Urinary bladder (tissue), 4 donors: ENCODE measurements around the gene HOXD11. TPM values are rescaled to one million over a fixed set of nuclear protein-coding genes. Genes with fewer than 3 reads are reported as not detected.
A peak's percentile ranks its signal among the peaks of the same experiment; 100 is the strongest.

Experiments
- DNase-seq: peaks from one replicate; pipeline ENCODE4 v3.0.0-alpha.2; 2015; ENCODE audit errors: extremely low spot score
- H3K27ac ChIP-seq: one replicate; pipeline ENCODE4 v1.5.1; 2013; ENCODE audit warnings: low read depth, mild to moderate bottlenecking, moderate library complexity
- H3K36me3 ChIP-seq: one replicate; pipeline ENCODE4 v1.6.1; 2013; ENCODE audit warnings: mild to moderate bottlenecking, moderate library complexity; ENCODE audit not compliant: insufficient read depth
- H3K4me1 ChIP-seq: one replicate; pipeline ENCODE4 v1.6.1; 2013; ENCODE audit warnings: mild to moderate bottlenecking, moderate library complexity; ENCODE audit not compliant: insufficient read depth
- H3K4me3 ChIP-seq: one replicate; pipeline ENCODE4 v1.5.1; 2013; ENCODE audit warnings: low read depth, low read length
- WGBS: extraction: QIAGEN DNeasy Blood & Tissue Kit; methylation state at CpG from one replicate; pipeline ENCODE4 v1.1.7; 2013; 5-methylcytosine and 5-hydroxymethylcytosine counted together
- polyA plus RNA-seq: library from polyadenylated mRNA; stranded (reverse); fragments of 200-250 nt; gene quantifications from one replicate; pipeline ENCODE4 v1.2.3, GENCODE V29; 2013
- total RNA-seq: library from RNA; depleted of rRNA; stranded (reverse); fragments of >200 nt; gene quantifications from one replicate; pipeline ENCODE4 v1.2.3, GENCODE V29; 2014
- donor health status: healthy with polysubstance abuse.
- donor health status: healthy.

Gene HOXD11
- total and polyA plus RNA-seq, 2 donors = 3.3 to 6.0 TPM

DNA sequence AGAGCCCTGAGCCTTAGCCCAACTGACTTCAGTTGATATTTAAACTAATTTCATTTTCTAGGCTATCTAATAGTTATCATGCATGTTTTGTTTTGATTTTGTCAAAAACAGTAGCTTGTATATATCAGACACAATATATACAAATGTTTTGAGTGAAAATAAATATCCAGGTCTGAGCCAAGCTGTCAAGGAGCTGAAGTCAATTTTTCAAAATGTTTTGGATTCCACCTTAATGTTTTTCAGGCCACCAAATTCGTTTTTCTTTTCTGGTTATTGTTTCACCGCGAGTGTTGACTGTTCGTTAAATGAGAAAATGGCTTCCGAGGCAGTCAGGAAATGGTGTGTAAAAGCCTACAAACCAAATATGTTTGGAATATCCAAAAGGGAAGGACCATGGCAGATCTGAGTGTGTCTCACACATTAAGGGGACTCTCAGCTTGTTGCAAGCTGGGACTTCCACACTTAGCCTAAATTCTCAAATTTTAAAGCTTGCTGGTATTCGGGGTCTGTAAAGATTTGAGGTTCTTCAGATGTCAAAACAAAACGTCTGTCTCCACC is 4.7 kb upstream of the HOXD11 start:
- no peaks in the 10 kb centered on the region for H3K36me3 ChIP-seq
- H3K4me3 ChIP-seq = no peak overlapping the region
- no peak for DNase-seq
- H3K4me1 ChIP-seq = no peaks in the 10 kb centered on the region
- H3K27ac ChIP-seq = no peak overlapping the region
- 77% methylated on average over 7 of the region's 7 CpGs for WGBS

DNA sequence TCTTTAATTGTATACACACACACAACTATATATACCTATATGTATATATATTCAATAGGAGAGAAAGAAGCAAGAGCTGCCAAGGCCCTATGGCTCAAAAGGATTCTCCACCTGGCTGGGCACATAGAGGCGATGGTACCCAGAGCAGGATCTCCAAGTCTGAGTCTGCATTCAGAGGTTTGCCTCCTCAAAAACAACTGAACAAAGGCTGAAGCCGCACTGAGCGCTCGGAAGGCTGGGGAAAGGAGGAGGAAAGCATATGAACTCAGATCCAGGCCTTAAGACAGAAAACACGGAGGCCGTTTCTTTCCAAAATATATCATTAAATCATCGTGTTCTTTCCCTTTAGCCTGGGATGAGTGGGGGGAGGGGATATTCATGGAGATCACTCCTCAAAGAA is 3.9 kb upstream of the HOXD11 start:
- H3K4me3 ChIP-seq = no peak overlapping the region
- no peaks in the 10 kb centered on the region for H3K36me3 ChIP-seq
- 71% methylated on average over 7 of the region's 7 CpGs for WGBS
- DNase-seq = no peak
- H3K27ac ChIP-seq = no peak overlapping the region
- H3K4me1 ChIP-seq = no peaks in the 10 kb centered on the region

DNA sequence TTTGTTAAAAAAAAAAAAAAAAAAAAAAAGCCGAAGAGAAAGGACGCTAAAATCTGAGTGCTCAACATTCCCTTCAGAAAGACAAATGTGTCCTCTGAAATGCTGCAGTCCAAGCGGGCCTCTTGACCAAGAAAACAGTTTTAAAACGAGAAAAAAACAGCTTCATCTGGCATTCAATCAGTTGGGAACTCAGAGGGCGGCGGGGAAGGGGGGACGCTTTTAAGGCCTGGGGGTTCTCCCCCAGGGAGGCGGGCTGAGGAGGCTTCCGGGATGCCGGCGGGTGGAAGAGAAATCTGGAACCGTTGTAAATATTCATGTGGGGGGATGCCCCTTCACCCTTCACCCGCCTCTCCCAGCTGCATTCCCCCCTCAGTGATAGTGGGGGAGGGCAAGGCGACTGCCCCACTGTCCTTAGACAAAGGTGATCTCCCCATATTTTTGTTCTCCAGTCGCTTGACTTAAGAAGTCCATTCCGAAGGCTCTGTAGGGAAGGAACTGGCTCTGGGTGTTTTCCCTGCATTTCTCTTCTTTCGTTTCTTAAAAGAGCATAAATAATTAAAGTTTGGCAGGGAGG is 3.3 kb upstream of the HOXD11 start:
- Histone ChIP-seq H3K27ac (no peak overlapping the region), H3K4me3 (no peak overlapping the region)

DNA sequence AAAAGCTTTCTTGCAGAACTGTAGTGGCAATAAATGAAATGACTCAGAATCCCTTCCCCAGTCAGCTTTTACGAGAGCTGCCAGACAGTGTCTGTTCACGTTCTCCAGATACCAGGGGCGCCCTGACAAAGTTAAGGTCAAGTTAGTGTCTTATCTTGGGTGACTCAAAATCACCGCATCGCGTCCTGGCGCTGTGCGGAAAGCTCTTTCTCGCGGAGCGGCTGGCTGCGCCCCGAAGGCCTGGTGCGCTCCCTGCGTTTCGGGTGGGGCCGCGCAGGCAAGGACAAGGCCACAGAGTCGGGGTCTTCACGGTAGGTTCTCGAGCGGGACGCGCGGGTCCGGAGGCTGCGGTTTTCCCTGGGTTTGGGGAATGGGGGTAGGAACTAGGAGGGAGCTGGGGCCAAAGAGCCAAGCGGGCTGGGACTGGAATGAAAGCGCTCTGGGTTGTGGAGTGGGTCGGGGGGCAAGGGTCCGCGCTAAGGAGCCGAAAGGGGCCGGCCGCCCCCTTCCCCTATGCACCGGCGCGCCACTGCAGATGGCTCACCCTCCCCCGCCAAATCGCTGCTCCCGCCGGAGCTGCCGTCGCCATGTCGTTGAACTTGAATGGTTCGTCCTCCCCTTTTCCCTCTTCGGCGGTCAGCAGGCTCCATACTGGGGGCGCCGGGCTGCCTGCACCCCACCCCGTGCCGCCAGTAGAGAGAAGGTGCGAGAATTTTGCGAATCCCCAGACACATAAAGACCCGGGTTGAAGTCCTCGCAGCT is 2.6 kb upstream of the HOXD11 start:
- Histone ChIP-seq H3K4me3 (no peak overlapping the region), H3K4me1 (no peaks in the 10 kb centered on the region), H3K27ac (no peak overlapping the region), H3K36me3 (no peaks in the 10 kb centered on the region)
- no peak for DNase-seq
- WGBS = 3% methylated on average over 56 of the region's 56 CpGs

More for the DNA sequence above, 3.3 kb upstream of the HOXD11 start:
- WGBS = 24% methylated on average over 17 of the region's 17 CpGs
- H3K36me3 ChIP-seq = no peaks in the 10 kb centered on the region
- no peak for DNase-seq
- H3K4me1 ChIP-seq = no peaks in the 10 kb centered on the region

DNA sequence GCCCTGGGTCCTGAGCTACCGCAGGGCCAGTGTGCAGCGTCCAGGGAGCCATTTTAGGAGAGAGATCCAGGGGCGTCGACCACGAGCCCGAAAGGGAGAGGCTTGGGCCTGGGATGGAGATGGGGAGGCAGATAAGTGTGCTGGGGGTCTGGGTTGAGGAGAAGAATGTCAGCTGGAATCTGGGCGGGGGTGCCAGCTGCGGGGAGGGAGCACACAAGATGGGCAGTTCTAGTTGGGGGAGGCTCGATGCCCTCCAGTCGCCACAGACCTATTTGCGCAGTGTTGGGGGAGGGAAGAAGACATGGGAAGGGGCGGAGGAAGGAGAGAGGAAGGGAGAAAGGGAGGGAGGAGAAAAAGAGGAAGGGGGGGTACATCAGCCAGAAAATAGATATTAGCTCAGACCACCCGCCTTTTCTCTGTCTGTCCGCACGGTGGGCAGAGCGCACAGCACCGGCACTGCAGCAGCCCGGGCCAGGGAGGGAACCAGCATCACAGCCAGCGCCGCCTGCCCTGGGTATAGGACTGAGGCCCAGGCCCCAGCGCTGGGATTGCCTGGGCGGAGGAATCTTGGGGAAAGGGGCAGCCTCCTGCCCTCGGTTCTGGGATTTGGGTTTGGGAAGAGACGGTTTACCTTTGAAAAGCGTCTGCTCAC is 1.9 kb upstream of the HOXD11 start:
- no peaks in the 10 kb centered on the region for H3K36me3 ChIP-seq
- H3K4me3 ChIP-seq = no peak overlapping the region
- WGBS = 31% methylated on average over 25 of the region's 25 CpGs
- H3K27ac ChIP-seq = no peak overlapping the region
- no peaks in the 10 kb centered on the region for H3K4me1 ChIP-seq
- no peak for DNase-seq

DNA sequence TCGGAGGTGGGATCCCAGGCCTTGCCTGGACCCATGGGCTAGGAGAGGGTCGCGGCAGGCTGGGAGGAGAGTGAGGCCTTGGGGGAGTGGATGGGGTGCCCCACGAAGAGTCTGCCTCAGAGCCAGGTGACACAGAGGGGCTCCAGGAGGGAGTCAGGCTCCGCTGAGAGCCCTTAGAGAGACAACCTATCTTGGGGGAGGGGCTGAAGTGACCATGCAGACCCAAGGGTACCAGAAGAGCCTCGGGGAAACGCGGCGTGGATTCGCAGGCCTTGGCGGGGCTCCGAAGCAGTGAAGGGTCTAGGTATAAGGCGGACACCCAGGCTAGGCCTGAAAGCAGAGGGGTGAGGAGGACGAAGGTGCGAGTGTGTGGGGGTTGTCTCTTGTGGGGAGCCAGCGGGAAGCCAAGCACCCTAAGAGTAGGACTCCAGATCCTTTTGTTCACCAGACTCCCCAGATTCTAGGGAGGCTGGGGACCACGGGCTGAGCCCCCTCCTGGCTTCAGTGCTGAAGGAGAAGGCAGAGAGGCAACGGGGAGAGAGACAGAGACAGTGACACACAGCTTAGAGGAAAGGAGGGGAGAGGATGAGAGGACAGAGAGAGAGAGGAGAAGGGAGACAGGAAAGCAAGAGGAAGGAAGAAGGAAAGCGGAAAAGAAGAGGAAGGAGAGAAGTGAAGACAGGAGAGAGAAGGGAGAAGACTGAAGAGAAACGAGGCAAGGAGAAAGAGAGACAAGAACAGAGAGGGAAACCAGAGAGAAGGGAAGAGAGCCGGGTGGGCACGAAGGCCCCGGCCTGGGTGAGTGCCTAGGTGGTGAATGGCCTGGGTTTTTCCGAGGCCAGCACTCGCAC is 1.1 kb upstream of the HOXD11 start:
- Histone ChIP-seq H3K36me3 (no peaks in the 10 kb centered on the region), H3K4me3 (no peak overlapping the region), H3K4me1 (no peaks in the 10 kb centered on the region), H3K27ac (no peak overlapping the region)
- no peak for DNase-seq
- 46% methylated on average over 25 of the region's 25 CpGs for WGBS

DNA sequence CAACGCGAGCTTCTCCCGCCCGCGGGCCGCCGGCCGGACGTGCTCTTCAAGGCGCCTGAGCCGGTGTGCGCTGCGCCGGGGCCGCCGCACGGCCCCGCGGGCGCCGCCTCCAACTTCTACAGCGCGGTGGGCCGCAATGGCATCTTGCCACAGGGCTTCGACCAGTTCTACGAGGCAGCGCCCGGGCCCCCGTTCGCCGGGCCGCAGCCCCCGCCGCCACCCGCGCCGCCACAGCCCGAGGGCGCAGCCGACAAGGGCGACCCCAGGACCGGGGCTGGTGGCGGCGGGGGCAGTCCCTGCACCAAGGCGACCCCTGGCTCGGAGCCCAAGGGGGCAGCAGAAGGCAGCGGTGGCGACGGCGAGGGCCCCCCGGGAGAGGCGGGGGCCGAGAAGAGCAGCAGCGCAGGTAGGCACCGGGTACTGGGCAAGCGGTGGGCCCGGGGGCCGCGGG is 676 bp downstream of the HOXD11 start:
- DNase-seq = no peak

DNA sequence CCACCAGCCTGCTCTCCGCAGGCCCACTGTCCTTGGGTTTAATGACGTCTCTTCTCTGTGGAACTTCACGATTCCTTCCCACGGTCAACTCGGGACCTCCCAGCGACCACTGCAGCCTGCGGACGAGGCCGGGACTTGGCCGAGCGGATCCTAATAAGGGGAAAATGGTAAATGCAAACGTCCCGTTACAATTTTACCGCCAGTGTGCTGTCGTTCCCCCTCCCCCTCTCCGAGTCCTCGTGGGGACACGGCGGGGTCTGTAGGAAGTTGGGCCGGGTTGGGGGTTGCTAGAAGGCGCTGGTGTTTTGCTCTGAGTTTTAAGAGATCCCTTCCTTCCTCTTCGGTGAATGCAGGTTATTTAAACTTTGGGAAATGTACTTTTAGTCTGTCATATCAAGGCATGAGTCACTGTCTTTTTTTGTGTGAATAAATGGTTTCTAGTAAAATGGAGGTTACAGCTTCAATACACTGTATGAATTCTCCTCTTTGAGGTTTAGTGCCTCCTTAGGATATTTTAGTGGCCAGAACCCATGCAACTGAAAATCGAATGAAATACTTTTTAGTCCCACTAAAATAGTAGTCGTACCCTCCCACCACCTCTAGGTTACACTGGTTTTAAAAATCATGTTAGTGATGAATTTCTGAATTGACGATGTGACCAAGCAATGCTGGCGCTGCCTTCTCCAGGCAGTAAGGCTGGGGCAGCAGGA is 2.3 kb downstream of the HOXD11 start:
- Histone ChIP-seq H3K36me3 (no peaks in the 10 kb centered on the region), H3K4me1 (no peaks in the 10 kb centered on the region), H3K4me3 (no peak overlapping the region), H3K27ac (no peak overlapping the region)
- whole genome bisulfite sequencing = 60% methylated on average over 26 of the region's 26 CpGs
- no peak for DNase-seq

More for the DNA sequence above, 676 bp downstream of the HOXD11 start:
- under 1% methylated on average over 59 of the region's 59 CpGs for WGBS
- Histone ChIP-seq H3K4me3 (peak overlapping the region; percentile 47), H3K36me3 (no peaks in the 10 kb centered on the region), H3K27ac (no peak overlapping the region), H3K4me1 (no peaks in the 10 kb centered on the region)

DNA sequence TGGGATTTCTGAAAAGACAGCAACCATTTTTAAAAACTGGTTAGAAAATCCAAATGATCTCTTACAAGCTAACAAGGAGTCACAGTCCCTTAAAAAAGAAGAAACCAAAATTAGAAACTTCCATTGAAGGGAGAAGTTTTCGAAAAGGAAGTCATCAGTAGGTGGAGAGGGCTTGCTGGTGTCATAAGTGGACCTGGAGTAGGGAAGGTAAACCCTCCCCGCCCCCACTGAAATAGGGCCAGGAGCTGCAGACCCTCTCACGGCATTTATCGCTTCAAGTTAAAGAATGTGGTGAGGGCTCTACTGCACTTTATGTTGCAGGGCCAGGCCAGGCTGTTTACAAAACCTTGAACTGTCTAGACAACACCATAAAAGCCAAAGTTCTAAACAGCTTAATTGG is 2.9 kb downstream of the HOXD11 start:
- H3K36me3 ChIP-seq = no peaks in the 10 kb centered on the region
- WGBS = 82% methylated on average over 4 of the region's 4 CpGs
- no peak overlapping the region for H3K27ac ChIP-seq
- H3K4me1 ChIP-seq = no peaks in the 10 kb centered on the region
- DNase-seq = no peak
- H3K4me3 ChIP-seq = no peak overlapping the region

DNA sequence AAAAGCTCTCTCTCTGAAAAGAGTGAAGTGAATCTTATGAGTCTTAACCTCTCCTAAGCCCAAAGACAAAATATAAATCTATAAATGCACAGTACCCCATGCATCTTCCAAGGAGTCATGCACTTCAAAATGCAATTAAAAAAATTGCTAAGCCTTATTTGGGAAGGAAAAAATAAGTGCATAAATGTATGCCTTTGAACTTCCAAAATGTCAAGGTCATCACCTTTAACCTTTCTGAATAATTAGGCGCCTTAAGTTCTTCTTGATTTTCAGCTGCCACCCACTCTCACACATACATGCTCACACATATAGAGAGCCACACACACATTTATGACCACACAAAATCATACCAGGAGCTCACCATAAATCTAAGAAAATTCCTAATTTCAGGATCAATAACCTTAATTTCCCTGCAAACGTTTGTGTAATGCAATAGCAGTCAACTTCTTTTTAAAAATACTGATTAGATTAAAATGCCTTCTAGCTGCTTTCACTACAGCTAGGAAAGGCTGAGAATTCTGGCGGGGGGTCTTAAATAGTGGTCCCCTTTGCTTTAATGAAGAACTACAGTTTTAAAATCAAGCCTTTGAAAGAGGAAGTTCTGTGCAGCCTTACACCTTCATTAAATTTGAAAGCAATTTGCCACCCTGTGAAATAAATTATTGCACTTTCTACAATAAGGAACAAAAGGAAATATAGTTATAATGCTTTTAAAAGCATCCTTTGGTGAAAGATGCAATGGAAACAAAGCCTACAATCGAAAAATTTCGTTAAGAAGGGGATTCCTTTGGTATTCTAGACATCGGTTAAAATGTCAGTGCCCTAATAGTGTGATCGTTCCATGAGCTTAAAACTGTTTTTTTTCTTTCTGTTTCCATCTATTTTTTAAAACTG is 3.6 kb downstream of the HOXD11 start:
- H3K36me3 ChIP-seq = no peaks in the 10 kb centered on the region
- H3K27ac ChIP-seq = no peak overlapping the region
- DNase-seq = no peak
- 64% methylated on average over 7 of the region's 7 CpGs for WGBS
- H3K4me3 ChIP-seq = no peak overlapping the region
- H3K4me1 ChIP-seq = no peaks in the 10 kb centered on the region

DNA sequence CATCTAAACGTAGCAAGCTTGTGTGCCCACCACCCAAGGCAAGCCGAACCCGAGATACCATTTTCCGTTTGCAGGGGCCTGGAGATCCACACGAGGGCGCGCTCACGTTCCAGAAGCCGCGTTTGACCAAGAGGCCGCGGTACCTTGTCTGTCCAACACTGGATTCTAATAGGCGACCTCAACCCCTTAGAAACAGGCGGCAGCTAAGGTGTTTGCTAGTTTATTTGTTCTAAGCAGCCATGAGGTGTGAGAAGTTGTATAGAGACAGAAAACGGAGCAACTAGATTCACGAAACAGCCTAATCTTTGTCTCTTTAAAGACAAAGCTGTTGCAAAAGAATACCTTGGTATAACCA is 4.2 kb downstream of the HOXD11 start:
- Histone ChIP-seq H3K4me3 (no peak overlapping the region), H3K4me1 (no peaks in the 10 kb centered on the region), H3K36me3 (no peaks in the 10 kb centered on the region), H3K27ac (no peak overlapping the region)
- no peak for DNase-seq
- WGBS = 31% methylated on average over 16 of the region's 16 CpGs

DNA sequence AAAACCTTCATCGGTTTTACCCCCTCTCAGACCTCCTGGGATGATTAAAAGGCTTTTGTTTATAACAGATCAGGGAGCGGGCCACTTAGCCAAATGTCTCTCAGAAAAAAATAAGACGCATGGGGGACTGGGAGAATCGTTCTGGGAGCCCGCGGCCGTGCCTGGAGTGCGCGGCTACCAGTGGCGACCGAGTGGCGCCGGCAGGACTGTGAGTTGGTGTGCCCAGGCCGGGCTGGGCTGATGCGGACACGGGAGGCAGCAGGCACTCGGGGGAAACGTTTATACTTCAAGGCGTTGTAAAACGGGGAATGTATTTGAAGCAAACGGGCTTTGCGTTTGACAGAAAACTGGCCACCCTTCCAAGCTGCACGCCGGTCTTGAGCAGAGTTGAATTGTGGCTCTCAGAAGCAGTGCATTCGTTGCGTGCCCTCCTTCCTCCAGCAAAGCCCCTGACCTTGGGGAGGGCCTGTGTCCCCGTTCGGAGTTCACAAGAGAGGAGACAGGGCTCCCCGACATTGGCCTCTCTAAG is 4.8 kb downstream of the HOXD11 start:
- DNase-seq = no peak
- H3K4me1 ChIP-seq = no peaks in the 10 kb centered on the region
- no peak overlapping the region for H3K27ac ChIP-seq
- WGBS = 37% methylated on average over 29 of the region's 29 CpGs
- H3K36me3 ChIP-seq = no peaks in the 10 kb centered on the region
- H3K4me3 ChIP-seq = no peak overlapping the region
